Measurements from ENCODE around the gene CCR6.

CCR6 gene

DNA sequence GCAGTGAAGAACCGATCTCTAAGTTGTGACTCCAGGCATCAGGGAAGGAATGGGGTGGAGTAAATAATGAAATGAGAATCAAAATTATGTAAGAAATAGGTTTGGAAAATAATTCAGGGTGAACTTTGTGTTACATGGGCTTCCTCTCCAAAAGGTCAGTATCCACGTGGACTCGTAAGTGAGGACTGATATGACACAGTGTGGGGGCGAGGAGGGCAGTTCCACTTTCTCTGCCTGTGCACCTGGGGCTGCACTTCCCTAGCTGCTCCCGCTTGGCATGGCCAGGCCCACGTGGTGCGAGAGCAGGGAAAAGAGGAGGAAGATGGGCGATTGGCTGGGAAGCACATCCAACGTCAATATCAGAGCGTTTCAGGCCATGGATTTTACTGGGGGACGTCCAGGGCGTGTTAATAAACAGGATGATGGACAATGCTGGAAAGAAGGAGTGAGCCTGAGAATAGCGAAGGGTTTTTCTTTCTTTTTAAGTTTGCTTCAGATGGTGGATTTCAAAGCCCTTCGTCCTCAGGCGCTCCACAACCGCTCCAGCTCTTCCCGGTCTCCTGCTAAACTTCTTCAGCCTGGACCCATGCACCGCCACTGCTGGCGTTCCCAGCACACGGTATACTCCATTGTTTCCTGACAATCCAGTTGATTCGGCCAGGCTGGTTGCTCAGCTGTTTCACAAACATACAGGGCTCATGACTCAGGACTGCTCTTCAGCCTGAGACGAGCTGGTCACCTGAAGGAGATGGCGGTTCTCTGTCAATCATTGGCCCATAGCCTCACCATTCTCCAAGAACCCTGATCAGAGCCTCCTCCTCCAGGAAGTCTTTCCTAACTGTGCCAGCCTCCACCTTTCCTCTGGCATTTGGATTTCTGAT, 11.8 kb downstream of the CCR6 start:
- peak; percentile 36 for DNase-seq
- in situ Hi-C loops (cut with HindIII; ENCODE audit: low pct_ligation_motif_present, low pct_unique_long_range_greater_than_20kb, low sequenced_read_pairs), result no loop called here

GRCh38 chr6:167136376-167136775, 13.5 kb downstream of the CCR6 start:
- no peak for DNase-seq
- in situ Hi-C loops (cut with HindIII; ENCODE audit: low pct_ligation_motif_present, low pct_unique_long_range_greater_than_20kb, low sequenced_read_pairs), result no loop called here

DNA sequence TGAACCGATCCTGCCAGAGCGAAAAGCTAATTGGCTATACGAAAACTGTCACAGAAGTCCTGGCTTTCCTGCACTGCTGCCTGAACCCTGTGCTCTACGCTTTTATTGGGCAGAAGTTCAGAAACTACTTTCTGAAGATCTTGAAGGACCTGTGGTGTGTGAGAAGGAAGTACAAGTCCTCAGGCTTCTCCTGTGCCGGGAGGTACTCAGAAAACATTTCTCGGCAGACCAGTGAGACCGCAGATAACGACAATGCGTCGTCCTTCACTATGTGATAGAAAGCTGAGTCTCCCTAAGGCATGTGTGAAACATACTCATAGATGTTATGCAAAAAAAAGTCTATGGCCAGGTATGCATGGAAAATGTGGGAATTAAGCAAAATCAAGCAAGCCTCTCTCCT, 14.2 kb downstream of the CCR6 start:
- in situ Hi-C loops (cut with HindIII; ENCODE audit: low pct_ligation_motif_present, low pct_unique_long_range_greater_than_20kb, low sequenced_read_pairs), result no loop called here

DNA sequence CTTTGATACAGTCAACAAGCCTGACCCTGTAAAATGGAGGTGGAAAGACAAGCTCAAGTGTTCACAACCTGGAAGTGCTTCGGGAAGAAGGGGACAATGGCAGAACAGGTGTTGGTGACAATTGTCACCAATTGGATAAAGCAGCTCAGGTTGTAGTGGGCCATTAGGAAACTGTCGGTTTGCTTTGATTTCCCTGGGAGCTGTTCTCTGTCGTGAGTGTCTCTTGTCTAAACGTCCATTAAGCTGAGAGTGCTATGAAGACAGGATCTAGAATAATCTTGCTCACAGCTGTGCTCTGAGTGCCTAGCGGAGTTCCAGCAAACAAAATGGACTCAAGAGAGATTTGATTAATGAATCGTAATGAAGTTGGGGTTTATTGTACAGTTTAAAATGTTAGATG, 15.0 kb downstream of the CCR6 start:
- DNase-seq, result no peak
- in situ Hi-C loops (cut with HindIII; ENCODE audit: low pct_ligation_motif_present, low pct_unique_long_range_greater_than_20kb, low sequenced_read_pairs), result no loop called here

More for the DNA sequence above, 14.2 kb downstream of the CCR6 start:
- no peak for DNase-seq

DNA sequence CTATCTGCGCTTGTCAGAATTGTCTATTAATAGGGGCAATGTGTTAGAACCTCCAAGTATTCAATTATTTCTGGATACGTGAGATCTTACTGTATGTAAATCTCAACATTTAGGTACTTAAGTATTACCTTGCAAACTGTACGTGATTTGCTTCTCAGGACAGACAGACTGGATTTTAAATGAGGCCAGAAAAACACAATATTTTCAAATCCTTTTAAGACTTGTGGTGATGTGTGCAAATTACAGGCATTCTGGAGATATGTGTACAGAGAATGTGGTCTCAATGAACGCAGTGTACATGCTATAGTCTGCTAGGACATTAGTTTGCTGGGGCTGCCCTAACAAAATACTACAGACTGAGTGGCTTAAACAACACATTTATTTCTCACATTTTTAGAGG, 16.9 kb downstream of the CCR6 start:
- no peak for DNase-seq
- in situ Hi-C loops (cut with HindIII; ENCODE audit: low pct_ligation_motif_present, low pct_unique_long_range_greater_than_20kb, low sequenced_read_pairs), result no loop called here

DNA sequence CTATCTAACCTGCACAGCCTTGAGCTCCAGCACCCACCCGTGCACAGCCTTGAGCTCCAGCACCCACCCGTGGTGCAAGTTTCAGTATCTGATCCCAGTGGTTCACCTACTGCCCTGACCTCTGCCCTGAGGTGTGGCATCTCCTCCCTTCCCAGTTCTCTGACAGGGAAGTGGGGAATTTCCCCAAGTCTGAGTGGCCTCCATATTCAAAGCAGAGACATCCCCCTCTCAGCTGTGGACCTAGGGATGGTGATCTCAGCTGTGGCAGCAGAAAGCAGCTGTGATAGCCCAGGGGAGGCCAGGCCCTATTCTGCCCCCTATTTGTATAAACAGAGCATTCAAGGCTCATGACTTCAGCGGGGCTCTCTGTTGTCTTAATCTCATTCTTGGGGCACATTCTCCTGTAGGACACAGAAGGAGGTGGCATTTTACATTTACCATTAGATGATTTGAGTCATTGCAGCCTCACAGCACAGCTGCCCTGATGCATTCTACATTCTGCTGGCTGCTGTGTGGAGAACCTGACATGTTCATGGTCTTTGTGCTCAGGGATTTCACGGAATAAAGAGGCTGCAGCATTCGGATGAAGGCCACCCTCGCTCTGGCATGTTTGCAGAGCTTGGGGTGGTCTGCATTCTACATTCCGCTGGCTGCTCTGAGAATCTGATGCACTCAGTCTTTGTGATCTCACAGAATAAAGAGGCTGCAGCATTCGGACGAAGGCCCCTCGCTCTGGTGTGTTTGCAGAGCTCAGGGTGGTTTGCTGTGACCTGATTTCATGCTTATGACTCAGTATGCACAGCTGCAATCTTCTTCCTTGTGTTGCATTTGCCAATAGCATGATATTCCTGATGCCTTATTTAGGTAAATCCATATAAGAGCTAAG, 17.9 kb downstream of the CCR6 start:
- no peak for DNase-seq
- in situ Hi-C loops (cut with HindIII; ENCODE audit: low pct_ligation_motif_present, low pct_unique_long_range_greater_than_20kb, low sequenced_read_pairs), result no loop called here

DNA sequence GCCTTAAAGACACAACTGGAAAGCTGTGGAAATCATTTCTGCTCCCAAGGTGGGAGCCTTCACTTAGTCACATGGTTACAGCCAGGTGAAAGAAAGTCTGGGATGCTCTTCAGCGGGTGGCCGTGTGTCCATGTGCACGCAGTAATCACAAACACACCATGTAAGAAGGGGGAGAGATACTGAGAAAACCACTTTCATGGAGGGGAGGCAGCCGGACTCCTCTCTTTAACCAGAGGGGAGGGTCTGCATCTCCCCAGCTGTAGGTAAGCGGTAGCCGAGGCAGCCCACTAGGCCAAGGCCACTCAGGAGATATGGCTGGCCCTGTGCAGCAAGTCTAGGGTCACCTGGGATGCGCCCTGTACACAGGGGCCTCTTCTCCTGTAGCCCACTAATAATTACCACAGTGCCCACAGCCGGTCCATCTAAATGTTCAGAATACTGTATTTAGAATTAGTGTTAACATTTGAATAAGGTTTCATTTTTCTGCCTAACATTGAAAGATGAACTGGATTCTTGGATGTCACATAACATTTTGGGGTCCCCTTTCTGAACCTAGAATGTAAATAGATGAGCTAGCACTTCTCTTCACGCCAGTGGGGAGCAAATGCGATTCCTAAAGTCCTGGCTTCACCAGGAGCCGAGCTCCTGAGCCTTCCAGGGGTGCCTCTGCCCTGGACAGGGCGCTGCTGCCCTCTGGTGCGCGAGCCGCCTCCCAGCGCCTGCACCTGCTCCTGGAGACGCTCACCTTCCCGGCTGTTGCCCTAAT, 19.0 kb downstream of the CCR6 start:
- in situ Hi-C loops (cut with HindIII; ENCODE audit: low pct_ligation_motif_present, low pct_unique_long_range_greater_than_20kb, low sequenced_read_pairs), result no loop called here
- peak; percentile 58 for DNase-seq

DNA sequence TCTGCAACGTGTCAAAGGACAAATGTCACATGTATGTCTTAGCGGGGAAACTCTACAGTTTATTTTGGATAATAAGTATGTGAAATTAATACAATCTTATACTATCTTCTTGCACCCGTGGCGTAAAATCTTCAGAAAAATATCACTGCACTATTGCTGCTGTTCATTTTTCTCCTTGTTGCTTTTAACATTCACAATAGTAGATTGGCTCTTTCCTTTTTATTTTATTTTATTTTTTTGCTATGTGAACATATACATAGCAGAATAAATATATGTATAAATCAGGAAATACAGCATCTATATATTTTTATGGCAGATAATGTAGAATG, 19.5 kb downstream of the CCR6 start:
- DNase-seq, result no peak
- in situ Hi-C loops (cut with HindIII; ENCODE audit: low pct_ligation_motif_present, low pct_unique_long_range_greater_than_20kb, low sequenced_read_pairs), result no loop called here

DNA sequence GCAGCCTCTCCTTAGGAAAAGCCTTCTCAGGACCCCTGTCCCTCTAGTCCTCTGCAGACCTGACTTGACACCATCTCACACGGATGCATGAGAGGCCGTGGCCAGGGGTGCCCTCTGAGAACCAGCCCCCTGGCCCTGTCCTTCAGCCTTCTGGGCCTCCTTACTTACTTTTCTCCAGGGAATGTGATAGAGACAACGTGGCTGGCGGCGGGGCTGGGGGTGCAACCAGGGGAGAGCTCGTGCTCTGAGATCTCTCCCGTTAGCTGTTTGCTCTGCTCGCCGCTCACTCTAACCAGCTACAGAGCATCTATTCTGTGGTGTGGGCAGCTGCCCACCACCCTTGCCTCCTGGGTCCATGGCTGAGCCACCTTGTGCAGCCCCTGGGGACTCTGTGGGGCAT, 20.1 kb downstream of the CCR6 start:
- in situ Hi-C loops (cut with HindIII; ENCODE audit: low pct_ligation_motif_present, low pct_unique_long_range_greater_than_20kb, low sequenced_read_pairs), result no loop called here
- no peak for DNase-seq

DNA sequence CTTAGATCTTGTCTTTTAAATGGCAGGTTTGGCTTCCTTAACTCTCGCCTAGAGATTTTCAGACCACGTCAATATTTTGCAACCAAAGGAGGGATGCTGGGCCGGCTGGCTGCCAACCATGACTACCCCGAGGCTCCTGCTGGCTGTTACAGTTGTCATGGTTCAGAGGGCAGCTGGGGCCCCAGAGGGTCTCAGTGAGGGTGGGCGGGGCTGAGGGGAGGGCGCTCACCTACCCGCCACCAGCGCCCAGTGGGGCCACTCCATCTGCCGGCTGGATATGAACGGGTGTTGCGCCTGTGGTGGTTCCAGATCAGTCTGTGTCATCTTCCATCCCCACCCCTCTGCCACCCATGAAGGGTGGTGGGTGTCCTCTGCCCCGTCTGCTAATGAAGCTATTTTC, 22.6 kb downstream of the CCR6 start:
- no peak for DNase-seq
- in situ Hi-C loops (cut with HindIII; ENCODE audit: low pct_ligation_motif_present, low pct_unique_long_range_greater_than_20kb, low sequenced_read_pairs), result no loop called here

- in situ Hi-C loops (cut with HindIII; ENCODE audit: low pct_ligation_motif_present, low pct_unique_long_range_greater_than_20kb, low sequenced_read_pairs), result no loop called here
- DNase-seq, result no peak
Measured at GRCh38 chr6:167146135-167146534, 23.2 kb downstream of the CCR6 start.

DNA sequence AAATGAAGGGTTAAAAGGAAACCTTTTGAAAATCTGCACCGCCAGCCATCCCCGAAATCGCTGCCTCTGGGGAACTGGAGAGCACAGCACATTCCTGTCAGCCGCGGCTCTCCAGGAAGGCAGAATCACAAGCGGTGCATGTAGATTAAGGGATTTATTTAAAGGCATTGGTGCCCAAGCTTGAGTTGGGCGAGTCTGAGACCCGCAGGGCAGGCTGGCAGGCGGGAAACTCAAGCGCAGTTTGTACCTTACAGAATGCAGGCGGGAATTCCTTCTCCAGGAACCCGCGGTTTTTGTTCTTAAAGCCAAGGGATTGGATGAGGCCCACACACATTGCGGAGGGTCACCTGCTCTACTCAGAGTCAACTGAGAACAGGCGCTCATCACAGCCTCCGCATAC, 24.1 kb downstream of the CCR6 start:
- in situ Hi-C loops (cut with HindIII; ENCODE audit: low pct_ligation_motif_present, low pct_unique_long_range_greater_than_20kb, low sequenced_read_pairs), result no loop called here
- no peak for DNase-seq

DNA sequence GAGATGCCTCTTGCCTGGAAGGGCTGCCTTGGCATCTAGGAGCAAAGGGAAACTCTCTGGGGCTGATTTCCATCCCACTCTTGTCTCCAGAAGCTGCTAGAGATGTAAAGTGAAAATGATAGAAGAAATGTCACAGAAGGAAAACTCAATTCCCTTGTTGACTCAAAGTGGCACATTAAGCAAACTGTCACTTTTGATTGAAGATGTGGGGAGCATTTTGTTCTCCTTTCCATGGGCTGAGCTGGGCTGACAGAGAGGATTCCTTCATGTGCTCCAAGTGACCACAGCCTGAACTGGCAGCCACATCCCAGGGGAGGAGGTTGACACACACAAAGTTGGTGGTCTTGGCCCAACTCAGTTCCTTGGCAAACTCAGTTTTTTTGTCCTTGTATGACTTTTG, 25.1 kb downstream of the CCR6 start:
- in situ Hi-C loops (cut with HindIII; ENCODE audit: low pct_ligation_motif_present, low pct_unique_long_range_greater_than_20kb, low sequenced_read_pairs), result no loop called here
- no peak for DNase-seq

DNA sequence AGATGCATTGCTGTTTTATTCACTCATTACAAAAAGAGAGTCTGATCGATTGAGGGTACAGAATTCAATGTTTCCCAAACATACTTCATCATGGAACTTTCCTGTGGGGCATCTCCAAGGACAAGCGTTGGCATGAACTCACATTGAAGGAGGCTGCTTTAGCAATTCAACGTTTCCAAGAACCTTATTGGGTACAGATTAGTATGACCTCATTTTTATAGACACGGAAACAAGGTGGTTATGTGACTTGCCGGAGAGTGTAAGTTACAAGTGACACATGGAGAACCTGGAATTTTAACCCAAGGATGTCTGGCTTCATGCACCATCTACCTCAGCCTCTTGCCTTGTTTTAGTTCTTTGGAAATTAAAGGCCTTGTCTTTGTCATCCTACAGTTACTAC, 26.1 kb downstream of the CCR6 start:
- in situ Hi-C loops (cut with HindIII; ENCODE audit: low pct_ligation_motif_present, low pct_unique_long_range_greater_than_20kb, low sequenced_read_pairs), result no loop called here
- no peak for DNase-seq

GRCh38 chr6:167150941-167151549, 28.1 kb downstream of the CCR6 start:
- in situ Hi-C loops (cut with HindIII; ENCODE audit: low pct_ligation_motif_present, low pct_unique_long_range_greater_than_20kb, low sequenced_read_pairs), result no loop called here
- no peak for DNase-seq

- DNase-seq, result no peak
- in situ Hi-C loops (cut with HindIII; ENCODE audit: low pct_ligation_motif_present, low pct_unique_long_range_greater_than_20kb, low sequenced_read_pairs), result no loop called here
Measured at GRCh38 chr6:167151648-167152047, 28.8 kb downstream of the CCR6 start.

- no peak for DNase-seq
- in situ Hi-C loops (cut with HindIII; ENCODE audit: low pct_ligation_motif_present, low pct_unique_long_range_greater_than_20kb, low sequenced_read_pairs), result no loop called here
Measured at GRCh38 chr6:167152862-167153261, 30.0 kb downstream of the CCR6 start.

DNA sequence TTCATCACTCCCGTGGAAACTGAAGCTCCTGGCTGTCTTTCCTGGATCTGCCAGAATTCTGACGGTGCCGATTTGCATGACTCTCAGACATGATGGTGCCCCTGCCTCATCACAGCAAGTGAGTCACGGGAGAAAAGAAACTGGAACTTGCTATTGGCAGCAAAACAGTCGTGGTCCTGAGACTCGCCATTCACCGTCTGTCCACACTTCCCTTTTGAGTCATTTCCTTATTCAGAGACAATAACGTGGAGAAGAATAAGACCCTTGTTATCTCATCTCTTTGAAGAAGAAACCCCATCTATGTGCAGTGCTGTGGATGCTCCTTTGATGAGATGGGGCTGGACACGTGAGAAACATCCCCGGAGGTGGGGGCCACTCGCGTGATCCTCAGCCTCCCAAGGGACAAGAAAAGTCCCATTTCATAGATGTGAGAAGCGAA, 30.6 kb downstream of the CCR6 start:
- in situ Hi-C loops (cut with HindIII; ENCODE audit: low pct_ligation_motif_present, low pct_unique_long_range_greater_than_20kb, low sequenced_read_pairs), result no loop called here
- DNase-seq, result peak; percentile 25

DNA sequence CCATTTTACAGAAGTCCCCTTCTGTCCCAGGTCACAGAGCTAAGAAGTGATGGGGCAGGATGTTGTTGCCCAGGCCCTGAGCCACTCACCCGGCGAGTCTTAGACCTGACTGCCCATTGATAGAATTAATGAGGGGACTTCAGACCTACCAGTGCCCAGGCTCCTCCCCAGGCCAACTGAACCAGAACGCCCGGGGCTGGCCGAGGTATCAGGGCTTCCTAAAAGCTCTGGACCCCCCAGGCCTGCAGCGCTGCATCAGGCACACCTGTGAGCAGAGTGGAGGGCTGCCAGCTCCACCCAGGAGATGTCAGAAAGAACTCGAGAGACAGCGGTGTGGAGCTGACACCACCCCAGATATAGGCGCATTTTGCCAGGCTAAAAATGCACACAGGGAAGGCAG, 31.4 kb downstream of the CCR6 start:
- in situ Hi-C loops (cut with HindIII; ENCODE audit: low pct_ligation_motif_present, low pct_unique_long_range_greater_than_20kb, low sequenced_read_pairs), result no loop called here
- no peak for DNase-seq

Data from ACHN (cell line).